GM12875 (cell line): ENCODE data around the gene PTPRS.
"Not testable (repeated sequence)": the region's sequence is repeated elsewhere in the genome, so short reads cannot be mapped to it uniquely, and the experiment has no call there.

Experiments
- H3K4me3 ChIP-seq: one replicate; pipeline ENCODE4 v1.5.1; 2011; ENCODE audit warnings: low read depth, low read length, control low read depth
- TF ChIP-seq, protein P1 (sequence below): IDR thresholded peaks from 2 replicates; pipeline ENCODE4 v1.5.1; 2011; ENCODE audit warnings: low read depth, mild to moderate bottlenecking, control low read depth, inconsistent platforms, low read length, moderate library complexity, borderline replicate concordance; ENCODE audit not compliant: insufficient read depth

PTPRS gene

DNA sequence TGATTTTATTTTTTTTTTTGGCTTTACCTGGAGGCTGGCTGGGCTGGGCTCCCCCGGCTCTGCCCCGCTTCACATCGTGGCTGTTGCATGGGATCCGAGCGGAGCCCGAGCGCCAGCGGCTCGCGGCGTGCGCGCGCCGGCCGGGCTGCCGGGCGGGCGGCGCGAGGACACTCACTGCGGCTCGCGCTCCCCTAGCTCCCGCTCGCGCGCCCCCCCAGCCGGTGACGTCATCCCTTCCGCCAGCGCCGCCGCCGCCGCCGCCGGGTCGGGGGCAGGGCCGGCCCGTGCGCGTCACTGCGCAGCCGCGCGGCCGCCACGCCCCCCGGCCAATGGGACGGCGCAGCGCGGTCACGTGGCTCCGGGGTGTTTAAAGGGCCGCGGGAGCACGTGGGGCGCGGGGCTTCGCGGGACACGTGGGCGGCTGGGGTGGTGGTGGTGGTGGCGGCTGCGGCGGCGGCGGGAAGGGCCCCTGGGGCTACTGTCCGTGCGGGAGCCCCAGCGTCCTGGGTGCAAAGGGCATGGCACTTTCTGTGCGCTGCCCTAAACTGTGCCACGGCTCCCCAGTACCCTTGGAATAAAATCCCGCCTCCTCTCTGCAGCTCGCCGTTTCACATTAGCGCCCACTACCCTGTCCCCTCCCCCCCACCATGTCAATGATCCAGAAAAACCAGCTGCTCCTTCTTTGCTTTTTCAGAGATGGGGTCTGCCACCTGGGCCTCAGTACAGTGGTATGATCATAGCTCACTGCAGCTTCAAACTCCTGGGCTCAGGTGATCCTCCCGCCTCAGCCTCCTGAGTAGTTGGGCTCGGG lies at the start of gene PTPRS:
Gene PTPRS (minus strand): TSS at position 176 of the 811 bp plus-strand sequence. CDS start 54,672 bp downstream, outside the sequence.
- TF ChIP-seq, protein P1, sequence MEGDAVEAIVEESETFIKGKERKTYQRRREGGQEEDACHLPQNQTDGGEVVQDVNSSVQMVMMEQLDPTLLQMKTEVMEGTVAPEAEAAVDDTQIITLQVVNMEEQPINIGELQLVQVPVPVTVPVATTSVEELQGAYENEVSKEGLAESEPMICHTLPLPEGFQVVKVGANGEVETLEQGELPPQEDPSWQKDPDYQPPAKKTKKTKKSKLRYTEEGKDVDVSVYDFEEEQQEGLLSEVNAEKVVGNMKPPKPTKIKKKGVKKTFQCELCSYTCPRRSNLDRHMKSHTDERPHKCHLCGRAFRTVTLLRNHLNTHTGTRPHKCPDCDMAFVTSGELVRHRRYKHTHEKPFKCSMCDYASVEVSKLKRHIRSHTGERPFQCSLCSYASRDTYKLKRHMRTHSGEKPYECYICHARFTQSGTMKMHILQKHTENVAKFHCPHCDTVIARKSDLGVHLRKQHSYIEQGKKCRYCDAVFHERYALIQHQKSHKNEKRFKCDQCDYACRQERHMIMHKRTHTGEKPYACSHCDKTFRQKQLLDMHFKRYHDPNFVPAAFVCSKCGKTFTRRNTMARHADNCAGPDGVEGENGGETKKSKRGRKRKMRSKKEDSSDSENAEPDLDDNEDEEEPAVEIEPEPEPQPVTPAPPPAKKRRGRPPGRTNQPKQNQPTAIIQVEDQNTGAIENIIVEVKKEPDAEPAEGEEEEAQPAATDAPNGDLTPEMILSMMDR: no peak
- peak within 1 kb of the TSS; percentile 53 for H3K4me3 ChIP-seq

DNA sequence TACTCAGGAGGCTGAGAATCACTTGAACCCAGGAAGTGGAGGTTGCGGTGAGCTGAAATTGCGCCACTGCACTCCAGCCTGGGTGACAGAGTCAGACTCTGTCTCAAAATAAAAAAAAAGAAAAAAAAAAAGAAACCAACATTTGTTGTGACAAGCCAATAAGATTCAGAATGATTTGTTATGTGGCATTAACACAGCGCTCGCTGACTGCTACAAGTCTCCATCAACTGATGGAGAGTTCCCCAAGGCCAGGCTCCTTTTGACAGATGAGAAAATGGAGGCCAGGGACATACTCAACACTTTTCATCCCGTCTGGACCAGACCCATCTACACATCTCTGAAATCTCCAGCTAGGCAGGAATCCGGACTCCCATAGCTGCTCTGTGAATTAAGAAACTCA lies 48.7 kb upstream of the PTPRS start:
- TF ChIP-seq, protein P1: no peak
- H3K4me3 ChIP-seq: no peak overlapping the region

DNA sequence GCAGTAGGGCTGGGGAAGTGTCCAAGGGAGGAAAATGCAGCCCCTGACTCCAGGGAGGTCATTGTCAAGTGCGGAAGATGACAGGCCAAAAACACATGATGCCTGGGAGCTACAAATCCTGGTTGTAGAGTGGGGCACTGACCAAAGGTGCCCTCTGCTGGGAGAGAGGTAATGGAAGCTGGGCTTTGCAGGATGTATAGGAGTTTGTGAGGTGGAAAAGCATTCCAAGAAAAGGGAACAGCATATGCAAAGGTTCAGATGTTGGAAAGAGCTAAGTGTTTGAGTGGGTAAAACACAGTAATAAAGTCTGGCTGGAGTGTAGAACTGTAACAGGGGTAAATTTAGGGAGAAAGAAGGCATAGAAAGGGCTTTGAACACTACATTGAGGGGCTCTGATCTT lies 46.9 kb upstream of the PTPRS start:
- TF ChIP-seq, protein P1: no peak
- no peak overlapping the region for H3K4me3 ChIP-seq

DNA sequence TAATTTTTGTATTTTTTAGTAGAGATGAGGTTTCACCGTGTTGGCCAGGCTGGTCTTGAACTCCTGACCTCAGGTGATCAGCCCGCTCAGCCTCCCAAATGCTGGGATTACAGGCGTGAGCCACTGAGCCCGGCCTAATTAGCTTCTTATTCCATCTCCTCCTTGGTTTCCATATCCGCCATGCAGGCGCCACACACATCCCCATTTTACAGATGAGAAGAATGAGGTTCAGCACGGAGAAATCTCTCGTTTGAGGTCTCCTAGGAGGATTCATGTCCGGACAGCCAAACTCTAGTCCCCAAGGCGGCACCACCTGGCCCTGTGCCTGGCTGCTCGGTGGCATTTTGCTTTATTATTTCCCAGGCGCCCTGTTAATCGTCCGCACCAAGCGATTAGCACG lies 46.2 kb upstream of the PTPRS start:
- TF ChIP-seq, protein P1: no peak
- no peak overlapping the region for H3K4me3 ChIP-seq

DNA sequence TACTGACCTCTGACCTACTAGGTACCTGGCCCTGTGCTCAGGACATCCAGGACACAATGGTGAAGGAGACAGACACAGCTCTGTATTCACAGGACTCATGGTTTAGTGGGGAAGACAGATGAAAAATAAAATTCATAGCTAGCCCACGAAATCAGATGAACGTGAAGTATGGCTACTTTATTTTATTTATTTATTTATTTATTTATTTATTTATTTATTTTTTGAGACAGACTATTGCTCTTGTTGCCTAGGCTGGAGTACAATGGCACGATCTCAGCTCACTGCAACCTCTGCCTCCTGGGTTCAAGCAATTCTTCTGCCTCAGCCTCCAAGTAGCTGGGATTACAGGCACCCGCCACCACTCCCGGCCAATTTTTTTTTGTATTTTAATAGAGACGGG lies 40.6 kb upstream of the PTPRS start:
- H3K4me3 ChIP-seq: not testable (repeated sequence)

DNA sequence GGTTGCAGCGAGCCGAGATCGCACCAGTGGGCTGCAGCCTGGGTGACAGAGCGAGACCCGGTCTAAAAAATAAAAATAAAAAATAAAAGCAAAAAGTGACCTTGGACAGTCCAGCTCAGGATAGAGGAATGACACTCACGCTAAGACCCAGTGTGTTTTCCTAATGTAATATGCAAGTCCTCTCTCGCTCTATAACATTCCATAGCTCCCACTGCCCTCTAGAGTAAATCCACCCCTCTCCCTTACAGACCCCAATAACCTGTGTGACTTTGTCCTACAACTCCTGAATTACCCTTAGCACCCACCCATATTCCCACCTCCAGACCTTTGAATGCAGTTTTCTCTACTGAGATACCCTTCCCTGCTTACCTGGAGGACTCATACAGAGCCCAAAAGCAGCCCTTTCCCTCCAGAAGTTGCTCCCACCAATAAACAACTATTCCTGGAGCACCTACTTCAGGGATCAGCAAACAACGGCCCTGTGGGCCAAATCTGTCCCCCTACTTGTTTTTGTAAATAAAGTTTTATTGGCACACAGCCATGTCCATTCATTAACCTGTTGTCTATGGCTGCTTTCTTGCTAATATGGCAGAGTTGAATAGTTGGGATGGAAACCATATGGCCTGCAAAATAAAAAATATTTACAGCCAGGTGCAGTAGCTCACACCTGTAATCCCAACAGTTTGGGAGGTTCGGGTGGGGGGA lies 39.8 kb upstream of the PTPRS start:
- TF ChIP-seq, protein P1: no peak
- H3K4me3 ChIP-seq: no peak overlapping the region

DNA sequence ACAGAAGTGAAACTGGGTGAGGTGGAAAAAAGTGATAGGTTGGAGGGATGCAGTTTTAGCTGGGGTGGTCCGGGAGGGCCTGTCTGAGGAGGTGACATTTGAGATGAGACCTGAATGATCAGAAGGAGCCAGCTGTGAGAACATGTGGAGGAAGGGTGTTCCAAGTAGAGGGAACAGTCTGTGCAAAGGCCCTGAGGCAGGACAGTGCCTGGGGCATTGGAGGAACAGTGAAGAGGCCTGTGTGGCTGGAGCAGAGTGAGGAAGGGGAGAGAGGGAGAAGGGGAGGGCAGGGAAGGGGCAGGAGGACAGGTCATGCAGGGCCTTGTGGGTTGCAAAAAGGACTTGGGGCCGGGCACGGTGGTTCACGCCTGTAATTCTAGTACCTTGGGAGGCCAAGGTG lies 36.3 kb upstream of the PTPRS start:
- no peak overlapping the region for H3K4me3 ChIP-seq
- TF ChIP-seq, protein P1: no peak
